Measurements from ENCODE around the gene TECPR2. TPM values are rescaled to one million over a fixed set of nuclear protein-coding genes. Genes with fewer than 3 reads are reported as not detected.

TECPR2 gene
- total RNA-seq, 3 donors from 2014 or later (not counting 1 experiment from before 2014, with no cell fraction given) = 10.8 to 18.6 (median 15.3) TPM

DNA sequence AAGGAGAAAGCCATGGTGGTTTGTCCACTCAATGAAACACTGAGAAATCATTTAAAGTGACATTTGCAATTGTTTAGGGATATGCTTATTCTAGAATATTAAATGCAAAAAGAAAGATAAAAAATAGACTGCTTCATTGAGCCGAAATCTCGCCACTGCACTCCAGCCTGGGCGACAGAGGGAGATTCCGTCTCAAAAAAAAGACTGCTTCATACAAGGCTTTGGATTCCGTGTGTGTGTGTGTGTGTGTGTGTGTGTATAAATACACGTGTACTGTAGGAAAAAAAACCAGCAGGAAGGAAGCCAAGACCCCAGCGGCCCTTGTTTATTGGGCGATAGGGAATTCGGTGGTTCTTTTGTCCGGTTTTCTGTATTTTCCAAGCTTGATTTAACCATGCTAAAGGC is 46.4 kb upstream of the TECPR2 start:
- Histone ChIP-seq H3K27me3 (ENCODE audit: control insufficient read depth, insufficient read depth, low read length) (no peaks in the 10 kb centered on the region), H3K36me3 (ENCODE audit: control insufficient read depth, insufficient read depth, low read length) (no peaks in the 10 kb centered on the region), H3K27ac (ENCODE audit: low read length) (peak overlapping the region; percentile 33), H3K4me1 (ENCODE audit: control insufficient read depth, insufficient read depth, low read length) (peaks cover 53% of the 10 kb centered on the region), H3K9me3 (ENCODE audit: control insufficient read depth, insufficient read depth, low read length) (no peaks in the 10 kb centered on the region), H3K4me3 (ENCODE audit: low read length) (peak overlapping the region; percentile 42)
- no peak for ATAC-seq
- 9% methylated on average over 10 of the region's 10 CpGs for WGBS (ENCODE audit: insufficient coverage)
- Mint-ChIP-seq H3K36me3 (no peaks in the 10 kb centered on the region), H3K4me3 (peak overlapping the region; percentile 97), H3K27me3 (ENCODE audit: low read depth in 2 of 2) (no peaks in the 10 kb centered on the region), H3K4me1 (peaks cover 54 to 58% of the 10 kb centered on the region in 2 donors), H3K27ac (peak overlapping the region; percentile 98 to 99), H3K9me3 (no peaks in the 10 kb centered on the region)
- TF ChIP-seq, protein P1, sequence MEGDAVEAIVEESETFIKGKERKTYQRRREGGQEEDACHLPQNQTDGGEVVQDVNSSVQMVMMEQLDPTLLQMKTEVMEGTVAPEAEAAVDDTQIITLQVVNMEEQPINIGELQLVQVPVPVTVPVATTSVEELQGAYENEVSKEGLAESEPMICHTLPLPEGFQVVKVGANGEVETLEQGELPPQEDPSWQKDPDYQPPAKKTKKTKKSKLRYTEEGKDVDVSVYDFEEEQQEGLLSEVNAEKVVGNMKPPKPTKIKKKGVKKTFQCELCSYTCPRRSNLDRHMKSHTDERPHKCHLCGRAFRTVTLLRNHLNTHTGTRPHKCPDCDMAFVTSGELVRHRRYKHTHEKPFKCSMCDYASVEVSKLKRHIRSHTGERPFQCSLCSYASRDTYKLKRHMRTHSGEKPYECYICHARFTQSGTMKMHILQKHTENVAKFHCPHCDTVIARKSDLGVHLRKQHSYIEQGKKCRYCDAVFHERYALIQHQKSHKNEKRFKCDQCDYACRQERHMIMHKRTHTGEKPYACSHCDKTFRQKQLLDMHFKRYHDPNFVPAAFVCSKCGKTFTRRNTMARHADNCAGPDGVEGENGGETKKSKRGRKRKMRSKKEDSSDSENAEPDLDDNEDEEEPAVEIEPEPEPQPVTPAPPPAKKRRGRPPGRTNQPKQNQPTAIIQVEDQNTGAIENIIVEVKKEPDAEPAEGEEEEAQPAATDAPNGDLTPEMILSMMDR (IDR thresholded peaks at IDR 0.05) = no peak
- peak in 1 of 2 donors; percentile 72 for DNase-seq
- intact Hi-C loops (cut with micrococcal nuclease) = loop anchor here (5.0 kb wide), 3 partner anchors 201 to 369 kb away; partner anchors contain the start of gene DYNC1H1

GRCh38 chr14:102316743-102317563 is 45.8 kb upstream of the TECPR2 start:
- TF ChIP-seq, protein P1 (IDR thresholded peaks at IDR 0.05) = peak; percentile 88
- intact Hi-C loops (cut with micrococcal nuclease) = loop anchor here (5.0 kb wide), 3 partner anchors 200 to 370 kb away; partner anchors contain the start of gene DYNC1H1
- H3K4me1 ChIP-seq (ENCODE audit: control insufficient read depth, insufficient read depth, low read length) = peaks cover 53% of the 10 kb centered on the region
- Mint-ChIP-seq H3K36me3 (no peaks in the 10 kb centered on the region), H3K9me3 (no peaks in the 10 kb centered on the region), H3K4me3 (peak overlapping the region; percentile 97), H3K27me3 (ENCODE audit: low read depth in 2 of 2) (no peaks in the 10 kb centered on the region), H3K4me1 (peaks cover 57 to 58% of the 10 kb centered on the region in 2 donors), H3K27ac (peak overlapping the region; percentile 98 to 99)
- ATAC-seq = peak; percentile 68 to 83 (median 73)
- no peaks in the 10 kb centered on the region for H3K36me3 ChIP-seq (ENCODE audit: control insufficient read depth, insufficient read depth, low read length)
- WGBS (ENCODE audit: insufficient coverage) = 1% methylated on average over 54 of the region's 54 CpGs
- H3K9me3 ChIP-seq (ENCODE audit: control insufficient read depth, insufficient read depth, low read length) = no peaks in the 10 kb centered on the region
- peak overlapping the region; percentile 65 for H3K4me3 ChIP-seq (ENCODE audit: low read length)
- peak overlapping the region; percentile 68 for H3K27ac ChIP-seq (ENCODE audit: low read length)
- peak; percentile 94 to 96 for DNase-seq
- H3K27me3 ChIP-seq (ENCODE audit: control insufficient read depth, insufficient read depth, low read length) = no peaks in the 10 kb centered on the region

DNA sequence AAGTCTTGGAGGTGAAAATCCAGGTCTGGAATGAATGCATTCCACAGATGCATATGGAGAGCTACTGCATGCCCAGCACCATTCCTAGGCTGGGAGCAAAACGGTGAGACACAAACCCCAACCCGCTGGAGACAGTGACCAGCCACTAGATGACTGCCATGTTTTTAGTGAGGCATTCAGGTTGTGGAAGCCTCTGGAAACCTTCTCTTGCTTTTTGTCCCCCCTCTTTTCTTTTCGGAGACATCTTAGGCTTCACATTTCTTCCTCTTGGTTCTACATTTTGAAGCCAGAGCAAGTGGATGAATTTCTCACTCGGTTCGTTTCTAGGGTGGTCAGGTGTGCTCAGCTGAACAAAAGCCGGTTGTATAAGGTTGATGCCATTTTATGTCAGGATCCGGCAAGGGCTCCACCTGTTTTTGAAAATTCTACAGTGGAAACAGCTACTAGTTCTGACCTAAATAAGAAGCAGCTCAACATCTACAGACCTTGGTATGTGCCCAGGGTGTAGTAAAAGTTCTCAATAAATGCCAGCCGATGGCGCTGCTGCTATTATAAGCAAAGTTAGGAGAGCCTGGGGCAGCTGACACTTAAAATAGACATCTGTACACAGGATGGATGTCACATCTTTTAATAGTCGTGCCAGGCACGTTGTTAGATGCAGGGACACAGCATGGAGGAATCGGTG is 45.0 kb upstream of the TECPR2 start:
- intact Hi-C loops (cut with micrococcal nuclease) = loop anchor here (5.0 kb wide), 3 partner anchors 200 to 370 kb away; partner anchors contain the start of gene DYNC1H1
- Mint-ChIP-seq H3K9me3 (no peaks in the 10 kb centered on the region), H3K4me1 (peaks cover 57 to 58% of the 10 kb centered on the region in 2 donors), H3K27ac (peak overlapping the region; percentile 98 to 99), H3K4me3 (peak overlapping the region; percentile 97), H3K36me3 (no peaks in the 10 kb centered on the region), H3K27me3 (ENCODE audit: low read depth in 2 of 2) (no peaks in the 10 kb centered on the region)
- ATAC-seq (no peak), DNase-seq (peak in 1 of 2 donors; percentile 57)
- Histone ChIP-seq H3K4me3 (ENCODE audit: low read length) (peak overlapping the region; percentile 65), H3K4me1 (ENCODE audit: control insufficient read depth, insufficient read depth, low read length) (peaks cover 53% of the 10 kb centered on the region), H3K27me3 (ENCODE audit: control insufficient read depth, insufficient read depth, low read length) (no peaks in the 10 kb centered on the region), H3K27ac (ENCODE audit: low read length) (no peak overlapping the region), H3K36me3 (ENCODE audit: control insufficient read depth, insufficient read depth, low read length) (no peaks in the 10 kb centered on the region), H3K9me3 (ENCODE audit: control insufficient read depth, insufficient read depth, low read length) (no peaks in the 10 kb centered on the region)
- 72% methylated on average over 12 of the region's 12 CpGs for WGBS (ENCODE audit: insufficient coverage)
- TF ChIP-seq, protein P1 (IDR thresholded peaks at IDR 0.05) = no peak

Measured in natural killer cell (primary cell).